ENCODE results near the gene N4BP2L1. TPM values are rescaled to one million over a fixed set of nuclear protein-coding genes. Genes with fewer than 3 reads are reported as not detected.

Gene N4BP2L1
- polyA plus RNA-seq, 3 donors = 50.9 to 82.5 (median 81.5) TPM

DNA sequence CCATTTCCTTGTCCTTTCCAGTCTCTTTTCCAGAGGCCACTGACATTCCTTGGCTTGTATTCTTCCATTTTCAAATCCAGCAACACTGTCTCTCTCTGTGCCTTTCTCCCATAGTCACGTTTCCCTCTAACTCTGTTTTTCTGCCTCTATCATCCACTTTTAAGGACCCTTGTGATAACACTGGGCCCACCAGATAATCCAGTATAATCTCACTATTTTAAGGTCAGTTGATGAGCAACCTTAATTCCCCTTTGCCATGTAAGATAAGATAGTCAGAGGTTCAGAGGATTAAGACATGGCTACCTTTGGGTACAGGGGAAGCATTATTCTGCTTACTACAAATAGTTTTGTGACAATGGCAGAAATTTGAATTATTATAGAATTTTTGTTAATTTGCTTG, 45.7 kb upstream of the N4BP2L1 start:
- Histone ChIP-seq H3K4me2 (replicated peaks; ENCODE audit: extremely low read depth, low read length, poor library complexity, severe bottlenecking) (no peak overlapping the region), H3K9me3 (replicated peaks in 1 of 2; ENCODE audit: control insufficient read depth in 1 of 2, insufficient read depth in 1 of 2, low read length in 2 of 2) (no peaks in the 10 kb centered on the region), H3K9ac (ENCODE audit: insufficient read depth, low read length, poor library complexity, severe bottlenecking) (no peak overlapping the region), H3K27ac (ENCODE audit: low read depth in 1 of 2, low read length in 2 of 2) (no peak overlapping the region), H4K20me1 (ENCODE audit: insufficient read depth, low read length) (no peaks in the 10 kb centered on the region), H3K79me2 (ENCODE audit: insufficient read depth, low read length) (no peaks in the 10 kb centered on the region), H3K4me1 (ENCODE audit: control insufficient read depth in 1 of 2, insufficient read depth in 2 of 2, low read length in 2 of 2) (peaks cover 0 to 6% of the 10 kb centered on the region in 2 donors), H3K27me3 (ENCODE audit: control insufficient read depth in 2 of 2, insufficient read depth in 2 of 2, low read length in 2 of 2) (no peaks in the 10 kb centered on the region), H2AFZ (ENCODE audit: insufficient read depth, low read depth, low read length, poor library complexity, severe bottlenecking) (no peak overlapping the region), H3K36me3 (replicated peaks in 1 of 2; ENCODE audit: control insufficient read depth in 1 of 2, insufficient read depth in 2 of 2, low read length in 2 of 2) (no peaks in the 10 kb centered on the region), H3K4me3 (replicated peaks in 1 of 3; ENCODE audit: low read depth in 2 of 3, low read length in 3 of 3) (no peak overlapping the region)
- H3K27me3 Mint-ChIP-seq (ENCODE audit: low read depth in 3 of 3) = peaks cover 0 to 4% (median 3%) of the 10 kb centered on the region in 3 donors
- TF ChIP-seq, protein P1, sequence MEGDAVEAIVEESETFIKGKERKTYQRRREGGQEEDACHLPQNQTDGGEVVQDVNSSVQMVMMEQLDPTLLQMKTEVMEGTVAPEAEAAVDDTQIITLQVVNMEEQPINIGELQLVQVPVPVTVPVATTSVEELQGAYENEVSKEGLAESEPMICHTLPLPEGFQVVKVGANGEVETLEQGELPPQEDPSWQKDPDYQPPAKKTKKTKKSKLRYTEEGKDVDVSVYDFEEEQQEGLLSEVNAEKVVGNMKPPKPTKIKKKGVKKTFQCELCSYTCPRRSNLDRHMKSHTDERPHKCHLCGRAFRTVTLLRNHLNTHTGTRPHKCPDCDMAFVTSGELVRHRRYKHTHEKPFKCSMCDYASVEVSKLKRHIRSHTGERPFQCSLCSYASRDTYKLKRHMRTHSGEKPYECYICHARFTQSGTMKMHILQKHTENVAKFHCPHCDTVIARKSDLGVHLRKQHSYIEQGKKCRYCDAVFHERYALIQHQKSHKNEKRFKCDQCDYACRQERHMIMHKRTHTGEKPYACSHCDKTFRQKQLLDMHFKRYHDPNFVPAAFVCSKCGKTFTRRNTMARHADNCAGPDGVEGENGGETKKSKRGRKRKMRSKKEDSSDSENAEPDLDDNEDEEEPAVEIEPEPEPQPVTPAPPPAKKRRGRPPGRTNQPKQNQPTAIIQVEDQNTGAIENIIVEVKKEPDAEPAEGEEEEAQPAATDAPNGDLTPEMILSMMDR (IDR thresholded peaks at IDR 0.05) = no peak
- DNase-seq = no peak
- intact Hi-C loops (cut with micrococcal nuclease) = no loop called here
- H3K27ac Mint-ChIP-seq = no peak overlapping the region
- no peak overlapping the region for H3K4me3 Mint-ChIP-seq
- 88% methylated on average over 1 of the region's 1 CpG for WGBS (ENCODE audit: insufficient coverage)
- no peaks in the 10 kb centered on the region for H3K9me3 Mint-ChIP-seq
- H3K36me3 Mint-ChIP-seq = peaks cover 0 to 5% of the 10 kb centered on the region in 2 donors
- H3K4me1 Mint-ChIP-seq = peaks cover 16% of the 10 kb centered on the region

DNA sequence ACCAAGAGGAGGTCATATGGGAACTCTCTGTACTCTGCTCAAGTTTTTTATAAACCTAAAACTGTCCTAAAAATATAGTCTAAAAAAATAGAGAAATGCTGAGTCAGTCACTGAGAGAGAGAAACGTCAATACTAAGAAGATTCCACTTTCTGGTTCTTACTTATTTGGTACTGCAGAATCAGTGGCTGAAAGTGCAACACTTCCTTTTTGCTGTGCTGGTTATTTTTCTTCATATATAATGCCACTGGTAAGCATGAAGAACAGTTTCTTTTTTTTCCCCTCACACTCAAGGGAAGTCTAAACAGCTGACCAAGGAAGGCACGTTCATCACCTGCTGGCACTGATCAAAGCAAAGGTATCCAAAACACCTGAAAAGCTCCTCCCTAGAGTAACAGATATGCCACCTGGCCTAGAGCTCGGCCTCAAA, 44.3 kb upstream of the N4BP2L1 start:
- Mint-ChIP-seq H3K9me3 (no peaks in the 10 kb centered on the region), H3K27me3 (ENCODE audit: low read depth in 3 of 3) (peaks cover 0 to 5% (median 3%) of the 10 kb centered on the region in 3 donors), H3K4me1 (peaks cover 16% of the 10 kb centered on the region), H3K36me3 (peaks cover 0 to 3% of the 10 kb centered on the region in 2 donors), H3K4me3 (no peak overlapping the region), H3K27ac (peak overlapping the region in 3 of 7 donors; percentile 9 to 76 (median 28))
- no peaks in the 10 kb centered on the region for H3K9me3 ChIP-seq (replicated peaks in 1 of 2; ENCODE audit: control insufficient read depth in 1 of 2, insufficient read depth in 1 of 2, low read length in 2 of 2)
- H3K79me2 ChIP-seq (ENCODE audit: insufficient read depth, low read length) = no peaks in the 10 kb centered on the region
- peaks cover 0 to 6% of the 10 kb centered on the region in 2 donors for H3K4me1 ChIP-seq (ENCODE audit: control insufficient read depth in 1 of 2, insufficient read depth in 2 of 2, low read length in 2 of 2)
- no peak overlapping the region for H3K4me2 ChIP-seq (replicated peaks; ENCODE audit: extremely low read depth, low read length, poor library complexity, severe bottlenecking)
- H3K27me3 ChIP-seq (ENCODE audit: control insufficient read depth in 2 of 2, insufficient read depth in 2 of 2, low read length in 2 of 2) = no peaks in the 10 kb centered on the region
- TF ChIP-seq, protein P1 (IDR thresholded peaks at IDR 0.05) = no peak
- WGBS (ENCODE audit: insufficient coverage) = no CpG with 5 or more reads among the region's 3 CpGs
- no peaks in the 10 kb centered on the region for H4K20me1 ChIP-seq (ENCODE audit: insufficient read depth, low read length)
- no peak overlapping the region for H2AFZ ChIP-seq (ENCODE audit: insufficient read depth, low read depth, low read length, poor library complexity, severe bottlenecking)
- no peak for DNase-seq
- no peaks in the 10 kb centered on the region for H3K36me3 ChIP-seq (replicated peaks in 1 of 2; ENCODE audit: control insufficient read depth in 1 of 2, insufficient read depth in 2 of 2, low read length in 2 of 2)
- H3K4me3 ChIP-seq (replicated peaks in 1 of 3; ENCODE audit: low read depth in 2 of 3, low read length in 3 of 3) = no peak overlapping the region
- H3K9ac ChIP-seq (ENCODE audit: insufficient read depth, low read length, poor library complexity, severe bottlenecking) = no peak overlapping the region
- peak overlapping the region in 1 of 2 donors; percentile 54 for H3K27ac ChIP-seq (ENCODE audit: low read depth in 1 of 2, low read length in 2 of 2)
- intact Hi-C loops (cut with micrococcal nuclease) = no loop called here

All from CD14-positive monocyte (primary cell).